Activated T-cell treated with anti-CD3 and anti-CD28 coated beads for 4 hours (primary cell): ENCODE data around the gene ZBTB7C.

Source experiments
- DNase-seq: peaks from one replicate; pipeline ENCODE4 v3.0.0-alpha.2; 2020

ZBTB7C gene

DNA sequence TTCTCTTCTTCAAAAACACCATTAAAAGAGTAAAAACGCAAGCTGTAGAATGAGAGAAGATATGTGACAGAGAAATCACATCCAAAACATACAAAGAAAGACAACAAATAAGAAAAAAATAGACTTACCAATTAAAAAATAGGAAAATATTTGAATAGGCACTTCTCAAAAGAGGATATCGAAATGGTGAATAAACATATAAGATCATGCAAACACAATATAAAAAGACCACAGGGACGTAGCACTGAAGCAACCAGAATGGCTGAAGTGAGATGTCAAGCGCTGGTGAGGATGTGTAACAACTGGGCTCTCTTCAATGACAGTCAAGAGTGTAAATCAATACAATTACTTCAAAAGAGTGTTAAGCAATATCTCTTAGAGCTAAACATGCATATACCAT lies 202.3 kb downstream of the ZBTB7C start:
- DNase-seq, result no peak

DNA sequence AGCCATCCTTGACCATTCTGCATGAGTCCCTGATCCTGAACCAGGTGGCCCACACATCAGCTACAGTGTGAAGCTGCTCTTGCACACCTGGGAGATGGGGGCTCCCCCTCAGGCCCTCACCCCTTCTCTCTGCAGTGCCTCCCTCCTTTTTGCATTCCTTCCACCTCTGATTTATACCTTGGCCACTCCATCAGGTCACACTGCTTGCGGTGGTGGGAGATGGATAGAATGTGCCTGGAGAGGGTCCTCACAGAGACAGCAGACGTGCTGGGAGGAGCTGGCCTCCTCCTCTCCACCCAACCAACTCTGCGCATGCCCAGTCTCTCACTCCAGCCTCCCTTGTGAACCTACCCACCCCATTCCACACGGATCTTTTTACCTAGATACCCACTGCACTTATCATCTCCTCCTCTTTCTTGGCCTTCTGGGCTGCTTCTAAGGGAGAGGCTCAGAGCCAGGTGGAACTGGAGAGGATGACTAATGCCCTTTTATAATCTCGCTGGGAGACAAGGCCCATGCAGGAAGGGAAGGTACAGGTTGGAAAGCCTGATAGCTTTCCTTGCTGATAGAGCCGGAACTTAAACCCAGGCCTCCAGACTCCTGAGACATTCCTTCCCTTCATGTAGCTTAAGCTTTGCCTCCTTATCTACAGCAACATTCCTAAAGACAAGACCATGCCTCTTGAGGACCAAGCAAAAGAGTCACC lies 205.1 kb downstream of the ZBTB7C start:
- DNase-seq, result no peak

DNA sequence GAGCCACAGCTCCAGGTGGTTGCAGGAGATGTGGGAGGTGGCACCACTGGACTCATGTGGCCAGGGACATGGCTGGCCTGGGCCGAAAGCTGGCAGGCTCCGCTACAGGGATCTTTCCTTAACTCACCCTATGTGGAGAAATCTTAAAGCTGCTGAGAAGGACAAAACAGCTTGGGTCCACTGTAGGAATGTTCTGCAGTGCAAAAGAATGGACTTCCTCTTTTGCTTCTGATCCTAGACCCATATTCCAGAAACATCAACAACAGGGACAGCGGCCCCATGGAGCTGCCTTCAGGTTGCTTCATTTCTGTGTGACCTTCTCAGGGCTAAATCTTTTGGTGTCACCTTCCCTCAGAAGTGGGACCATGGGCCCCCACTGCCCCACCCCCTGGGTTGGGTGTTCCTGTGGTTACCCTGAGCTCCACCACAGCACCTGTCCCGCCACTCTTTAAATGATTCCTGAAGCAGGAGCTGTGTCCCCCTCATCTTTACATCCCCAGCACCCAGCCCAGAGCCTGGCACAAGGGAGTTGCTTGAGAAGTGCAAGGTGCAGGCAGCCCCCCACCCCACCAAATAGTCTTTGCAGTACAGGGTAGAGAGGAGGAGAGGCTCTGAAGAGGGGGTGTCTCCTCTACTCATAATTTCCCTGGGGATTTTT lies 205.8 kb downstream of the ZBTB7C start:
- no peak for DNase-seq

DNA sequence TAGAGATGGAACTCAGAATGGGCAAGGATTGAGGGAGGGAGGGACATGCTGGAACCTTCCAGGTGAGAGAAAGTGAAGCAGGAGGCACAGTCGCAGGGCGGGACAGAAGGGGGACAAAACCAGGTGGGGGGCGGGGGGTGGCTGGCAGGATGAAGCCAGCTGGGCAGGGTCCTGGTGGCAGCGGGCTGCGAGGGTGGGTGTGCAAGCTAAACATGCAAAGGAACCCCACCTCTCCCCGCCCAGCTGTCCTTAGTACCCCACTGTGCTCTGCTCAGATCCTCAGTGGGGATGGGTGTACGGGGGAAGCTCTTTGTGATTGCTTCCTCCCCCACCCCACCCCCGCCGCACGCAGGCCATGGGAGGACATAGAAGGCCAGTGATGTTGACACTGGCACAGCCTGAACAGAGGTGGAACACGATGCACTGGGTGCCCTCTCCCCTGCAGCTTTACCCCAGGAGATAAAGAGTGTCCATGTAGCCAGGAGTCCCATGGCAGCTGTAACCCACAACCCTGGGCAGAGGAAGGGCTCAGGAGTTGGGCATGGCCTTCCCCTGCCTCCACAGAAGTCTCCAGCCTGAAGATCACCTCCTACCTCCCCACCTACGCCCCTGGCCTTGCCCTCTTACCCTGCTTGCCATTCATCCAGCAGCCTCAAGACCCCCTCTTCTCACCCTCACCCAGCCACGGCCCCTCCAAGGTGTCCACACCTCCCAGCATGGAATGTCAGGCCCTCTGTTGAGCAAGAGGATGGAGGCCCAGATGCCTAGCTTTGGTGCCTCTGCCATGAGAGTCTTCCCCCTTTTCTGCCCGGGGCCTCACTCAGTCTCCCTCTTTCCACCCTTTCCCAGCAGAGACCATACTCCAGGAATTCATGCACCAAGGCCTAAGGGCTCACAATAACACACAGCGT lies 206.6 kb downstream of the ZBTB7C start:
- no peak for DNase-seq

DNA sequence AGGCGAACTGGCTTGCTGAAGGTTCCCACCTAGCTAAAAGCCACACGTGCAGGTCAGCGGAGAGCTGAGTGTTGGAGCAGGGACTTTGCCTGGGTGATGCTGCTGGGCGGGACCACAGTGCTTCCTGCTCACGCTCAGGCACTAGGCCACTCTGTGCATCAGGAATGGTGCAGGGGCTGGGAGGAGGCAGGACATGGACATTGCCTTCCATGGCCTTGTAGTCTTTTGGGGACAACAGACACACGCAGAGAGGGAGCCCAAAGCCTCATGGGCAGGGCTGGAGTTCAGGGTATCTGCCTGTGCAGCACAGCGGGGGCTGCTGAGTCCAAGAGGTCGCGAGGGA lies 207.2 kb downstream of the ZBTB7C start:
- no peak for DNase-seq

DNA sequence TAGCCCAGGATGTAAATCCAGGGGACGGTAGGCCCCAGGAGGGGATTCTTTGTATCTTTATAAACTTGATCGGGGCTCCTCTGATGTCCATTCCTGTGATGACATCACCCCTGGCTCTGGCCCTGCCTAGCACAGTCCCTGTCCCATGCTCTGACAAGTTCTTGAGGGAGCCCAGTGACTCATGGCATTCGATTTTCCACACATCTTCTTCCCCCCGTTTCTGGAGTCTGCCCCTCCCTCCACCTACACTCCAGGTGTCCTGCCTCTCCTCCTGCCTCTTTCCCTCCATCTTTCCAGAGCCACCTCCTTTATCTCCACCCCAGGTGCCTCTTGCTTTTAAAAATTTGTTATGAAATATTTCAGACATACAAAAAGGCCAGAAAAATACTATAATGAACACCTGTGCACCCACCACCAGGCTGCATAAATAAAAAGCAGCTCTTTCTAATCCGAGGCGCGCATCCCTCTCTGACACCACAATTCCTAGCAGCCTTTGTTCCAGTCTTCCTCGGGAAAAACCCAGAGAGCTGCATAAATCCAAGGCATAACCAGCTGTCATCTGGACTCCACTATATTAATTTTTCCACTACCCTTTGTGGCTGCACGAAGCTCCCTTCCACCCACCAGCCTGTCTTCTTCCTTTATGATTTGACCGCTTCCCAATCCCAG lies 207.7 kb downstream of the ZBTB7C start:
- no peak for DNase-seq

DNA sequence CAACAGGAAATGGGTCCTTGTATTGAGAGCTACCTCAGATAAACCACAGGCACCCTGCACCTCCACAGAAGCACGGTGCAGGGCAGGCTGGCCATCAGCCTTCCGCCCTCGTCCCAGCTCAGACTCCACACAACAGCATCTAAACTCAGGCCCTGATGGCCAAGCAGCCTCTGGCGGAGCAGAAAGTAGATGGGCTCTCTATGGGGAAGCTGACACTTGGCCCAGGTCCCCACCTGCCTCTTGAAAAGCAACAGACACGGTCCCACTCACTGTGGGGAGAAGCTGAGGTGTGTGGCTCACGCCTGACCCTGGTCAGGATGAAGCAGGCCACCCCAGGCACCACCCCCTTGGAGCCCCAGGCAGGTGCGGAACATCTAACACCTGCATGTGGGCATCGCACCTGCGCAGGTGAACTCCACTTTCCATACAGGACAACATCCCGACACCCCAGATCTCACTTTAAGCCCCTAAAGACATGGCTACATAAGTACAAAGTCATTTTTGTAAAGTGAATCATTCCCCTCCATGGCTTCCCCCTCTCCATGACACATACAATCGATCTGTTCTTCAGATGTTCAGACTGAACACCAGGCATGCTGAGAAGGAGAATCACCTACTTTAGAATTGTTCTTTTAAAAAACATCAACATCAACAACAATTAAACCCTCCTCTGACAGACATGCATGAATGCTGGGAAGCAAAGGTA lies 208.4 kb downstream of the ZBTB7C start:
- DNase-seq, result no peak

DNA sequence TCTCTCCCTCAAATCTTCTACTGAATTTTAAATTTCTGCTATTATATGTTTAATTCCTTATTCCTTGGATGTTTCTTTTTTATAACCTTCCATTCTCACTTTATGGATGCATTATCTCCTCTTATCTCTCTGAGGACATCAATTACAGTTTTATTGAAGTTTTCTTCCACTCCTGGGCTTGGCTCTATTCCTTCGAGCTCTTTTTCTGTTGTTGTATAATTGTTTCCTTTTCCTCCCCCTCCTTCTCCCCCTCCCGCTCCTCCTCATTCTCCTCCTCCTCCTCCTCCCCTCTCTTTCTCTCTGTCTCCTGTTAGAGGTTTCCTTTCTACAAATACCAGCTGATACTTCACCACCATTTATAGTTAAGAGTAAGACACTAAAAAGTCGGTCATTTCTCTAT lies 209.8 kb downstream of the ZBTB7C start:
- DNase-seq, result no peak

DNA sequence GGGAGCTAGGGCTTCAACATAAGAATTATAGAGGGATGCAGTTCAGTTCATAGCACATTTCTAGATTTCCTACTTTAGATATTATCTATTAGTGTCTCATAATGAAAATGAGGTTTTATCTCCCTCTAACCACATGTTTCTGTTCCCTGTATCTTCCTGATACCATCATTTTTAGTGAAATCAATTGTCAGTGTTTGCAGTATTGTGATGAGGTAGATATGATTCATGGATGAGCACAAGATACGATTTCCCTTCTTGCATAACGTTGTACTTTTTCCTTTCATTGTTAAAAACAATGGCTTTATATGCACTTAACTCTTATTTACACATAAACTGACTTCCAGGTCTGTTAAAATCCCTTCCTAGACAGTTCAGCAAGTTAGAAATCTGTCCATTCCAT lies 211.4 kb downstream of the ZBTB7C start:
- DNase-seq, result no peak

DNA sequence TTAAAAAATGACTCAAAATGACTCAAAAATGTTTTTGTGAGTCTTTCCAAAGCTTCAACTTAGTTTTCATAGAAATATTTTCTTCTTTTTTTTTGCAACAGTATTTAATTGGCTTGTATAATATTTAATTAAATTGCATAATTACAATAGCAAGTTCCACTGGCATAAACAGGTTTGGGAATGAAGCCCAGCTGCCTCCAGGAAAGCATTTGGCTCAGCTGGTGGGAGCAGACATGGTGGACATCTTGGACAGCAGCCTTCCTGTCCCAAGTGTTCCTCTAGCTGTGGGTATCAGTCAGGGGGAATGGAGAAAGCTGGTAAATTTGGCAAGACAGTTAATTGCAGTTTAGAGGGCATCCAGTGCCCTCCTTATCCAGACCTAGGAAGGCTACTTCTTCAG lies 213.4 kb downstream of the ZBTB7C start:
- no peak for DNase-seq

DNA sequence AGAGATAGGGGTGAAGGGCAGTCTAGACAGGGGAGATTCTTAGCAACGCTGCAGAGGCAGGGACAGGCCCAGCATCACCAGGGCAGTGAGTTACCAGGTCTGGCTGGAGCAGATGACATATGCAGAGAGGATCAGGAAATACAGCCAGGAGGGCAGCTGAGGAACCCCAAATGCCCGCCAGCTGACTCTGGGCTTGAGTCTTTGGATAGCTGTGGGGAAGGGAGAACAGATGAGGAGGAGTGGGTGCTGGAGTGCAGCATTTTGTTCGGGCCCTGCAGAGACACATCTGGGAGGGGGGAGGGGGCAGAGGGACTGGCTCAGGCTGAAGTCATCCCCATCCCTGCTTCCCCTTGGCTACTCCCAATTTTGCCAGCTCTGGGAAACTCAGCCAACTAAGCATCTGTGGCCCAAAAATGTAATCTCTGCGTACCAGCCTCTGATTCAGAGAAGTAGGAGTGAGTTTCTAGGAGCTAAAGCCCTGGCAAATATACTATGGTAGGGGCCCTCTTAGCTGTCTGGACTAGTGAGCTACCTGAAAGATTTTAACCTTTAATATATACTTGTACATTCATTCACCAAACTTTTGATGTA lies 214.5 kb downstream of the ZBTB7C start:
- no peak for DNase-seq

DNA sequence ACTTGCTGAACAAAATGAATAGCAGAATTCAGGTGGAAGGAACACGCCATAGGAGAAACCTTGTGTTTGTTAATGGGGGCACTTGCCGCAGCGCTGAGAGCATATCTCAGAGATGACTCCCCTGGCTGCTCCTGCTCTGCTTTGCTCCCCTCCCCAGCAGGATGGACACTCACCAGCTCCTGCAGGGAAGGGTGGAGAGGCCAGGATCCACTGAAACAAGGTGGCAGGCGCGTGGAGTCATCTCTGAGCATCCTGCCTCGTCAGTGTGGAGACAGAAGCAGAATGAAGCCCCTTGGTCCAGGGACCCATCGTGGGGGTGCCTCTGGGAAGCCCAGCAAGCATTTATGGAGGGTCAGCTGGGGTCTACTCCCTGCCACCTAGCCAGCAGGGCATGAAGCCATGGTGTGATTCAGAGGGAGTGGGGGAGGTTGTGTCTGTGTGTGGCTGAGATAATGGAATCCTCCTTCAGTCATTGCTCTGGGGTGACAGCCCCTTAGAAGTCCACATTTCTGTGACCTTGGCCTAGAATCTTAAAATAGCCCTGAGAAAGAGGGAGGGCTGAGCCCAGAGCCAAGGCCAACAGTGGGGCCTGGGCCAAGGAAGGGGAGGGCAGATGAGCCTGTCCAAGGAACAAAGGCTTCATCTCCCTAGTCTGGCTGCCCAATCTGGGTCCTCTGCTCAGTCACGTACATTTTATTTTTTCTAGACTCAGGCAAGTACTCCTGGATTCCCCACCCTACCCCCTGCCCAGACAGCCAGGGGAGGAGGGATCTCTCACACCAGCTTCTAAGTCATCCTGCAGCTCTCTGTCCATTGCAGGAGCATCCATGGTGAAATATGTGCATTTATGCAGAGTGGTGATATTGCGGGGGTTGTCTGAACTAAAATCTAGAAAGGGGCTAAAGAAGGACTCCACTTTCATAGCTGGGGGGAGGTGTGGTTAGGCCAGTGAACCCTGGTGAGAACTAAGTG lies 215.4 kb downstream of the ZBTB7C start:
- no peak for DNase-seq

DNA sequence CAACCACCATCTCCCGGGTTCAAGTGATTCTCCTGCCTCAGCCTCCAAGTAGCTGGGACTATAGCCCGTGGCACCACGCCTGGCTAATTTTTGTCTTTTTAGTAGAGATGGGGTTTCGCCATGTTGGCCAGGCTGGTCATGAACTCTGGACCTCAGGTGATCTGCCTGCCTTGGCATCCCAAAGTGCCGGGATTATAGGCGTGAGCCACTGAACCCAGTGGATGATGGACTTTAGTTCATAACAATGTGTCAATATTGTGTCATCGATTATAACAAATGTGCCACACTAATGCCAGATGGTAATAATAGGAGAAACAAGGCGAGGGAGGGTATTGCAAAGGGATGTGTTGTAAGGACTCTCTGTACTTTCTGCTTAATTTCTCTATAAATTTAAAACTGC lies 216.6 kb downstream of the ZBTB7C start:
- DNase-seq, result no peak

DNA sequence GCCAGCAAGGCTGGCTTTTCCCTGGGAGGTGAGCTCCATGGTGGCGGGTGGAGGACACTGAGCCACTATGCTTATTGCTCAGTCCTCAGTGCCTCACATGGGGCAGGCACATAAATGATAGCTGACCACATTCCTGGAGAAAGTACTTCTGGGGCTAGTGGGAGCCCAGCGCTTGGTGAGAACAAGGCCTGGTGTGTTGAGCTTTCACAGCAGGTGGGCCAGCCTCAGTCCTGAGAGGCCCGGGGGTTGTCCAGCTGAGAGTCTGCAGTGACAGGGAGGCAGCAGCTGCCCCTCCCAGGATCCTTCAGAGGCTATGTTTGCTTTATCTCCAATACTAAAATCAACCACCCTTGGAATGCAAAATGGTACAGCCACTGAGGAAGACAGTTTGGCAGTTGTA lies 217.7 kb downstream of the ZBTB7C start:
- DNase-seq, result no peak

DNA sequence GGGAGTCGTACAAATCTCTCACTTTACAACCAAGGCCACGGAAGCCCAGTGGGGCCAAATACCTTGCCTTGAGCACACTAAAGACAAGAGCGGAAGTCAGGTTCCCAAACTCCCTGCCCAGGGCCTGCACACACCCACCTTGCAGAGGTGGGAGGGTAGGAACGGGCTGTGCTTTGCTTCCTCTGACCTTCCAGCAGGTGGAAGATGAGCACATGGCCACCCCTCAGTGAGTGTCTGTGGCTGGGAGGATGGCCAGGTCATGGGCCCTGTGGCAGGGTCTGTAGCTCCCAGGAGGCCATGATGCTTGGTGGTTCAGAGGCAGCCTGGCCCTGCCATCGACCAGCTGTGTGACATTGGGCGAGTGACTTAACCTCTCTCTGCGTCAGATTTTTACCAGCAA lies 218.2 kb downstream of the ZBTB7C start:
- no peak for DNase-seq

DNA sequence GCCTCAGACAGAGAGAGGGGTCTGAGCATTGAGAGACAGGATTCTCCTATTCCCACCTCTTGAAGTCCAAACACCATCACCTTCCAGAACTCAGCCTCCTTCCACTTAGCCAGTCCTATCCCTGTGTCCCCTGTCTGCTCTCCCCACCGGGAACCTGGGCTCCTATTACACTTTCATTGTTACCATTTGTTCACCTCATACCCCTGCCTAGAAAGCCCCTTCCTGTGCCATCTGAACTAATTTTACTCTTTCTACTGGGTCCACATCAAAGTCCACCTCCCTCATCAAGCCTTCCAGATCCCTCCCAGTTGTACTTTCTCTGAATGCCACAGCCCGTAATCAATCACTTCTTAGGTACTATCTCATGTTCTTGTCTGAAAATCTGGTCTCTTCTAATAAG lies 220.6 kb downstream of the ZBTB7C start:
- no peak for DNase-seq

DNA sequence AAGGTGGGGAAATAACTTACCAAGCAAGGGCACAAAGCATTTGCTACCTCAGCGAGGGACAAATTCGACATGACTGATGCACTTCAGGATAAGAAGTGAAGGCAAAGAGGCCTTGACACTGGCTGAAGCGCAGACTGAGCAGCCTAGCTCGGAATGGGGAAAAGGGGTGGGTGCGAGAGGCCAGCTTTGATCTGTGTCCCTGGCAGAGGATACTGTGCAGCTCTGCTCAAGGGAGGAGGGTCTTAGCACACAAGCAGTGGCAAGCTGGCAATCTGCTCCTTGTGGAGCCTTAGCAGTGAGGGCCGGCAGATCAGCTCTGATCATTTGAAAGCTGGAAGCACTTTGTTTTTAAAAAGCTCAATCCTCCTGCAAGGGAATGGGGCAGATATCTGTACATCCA lies 222.3 kb downstream of the ZBTB7C start:
- DNase-seq, result no peak

DNA sequence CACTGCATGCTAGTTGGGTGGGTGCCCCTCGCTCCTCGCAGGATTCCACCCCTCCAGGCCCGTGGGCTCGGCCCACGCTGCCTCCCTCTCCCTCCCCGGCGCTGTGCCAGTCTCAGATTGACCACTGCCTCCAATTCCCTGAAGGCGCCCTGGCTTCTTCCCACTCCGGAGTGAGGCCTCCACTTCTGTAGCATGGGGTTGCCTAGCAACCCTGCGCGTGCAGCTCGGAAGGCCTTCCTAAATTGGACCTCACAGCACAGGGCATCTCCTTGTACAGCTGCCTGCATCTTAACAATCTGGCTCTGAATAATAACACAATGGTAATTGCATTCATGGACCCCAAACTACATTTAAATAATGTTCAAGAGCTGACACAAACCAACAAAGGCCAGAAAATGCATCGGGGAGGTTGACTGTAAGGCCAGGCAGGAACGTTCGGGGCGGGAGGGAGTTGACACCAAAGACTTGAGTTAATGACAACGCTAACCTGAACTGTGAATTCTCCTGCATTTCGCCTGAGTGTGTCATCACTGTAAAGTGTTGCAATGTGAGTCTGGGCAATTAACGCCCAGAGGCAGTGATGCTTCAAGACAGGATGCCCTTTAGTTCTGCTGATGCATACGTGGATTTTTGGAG lies 222.9 kb downstream of the ZBTB7C start:
- no peak for DNase-seq

DNA sequence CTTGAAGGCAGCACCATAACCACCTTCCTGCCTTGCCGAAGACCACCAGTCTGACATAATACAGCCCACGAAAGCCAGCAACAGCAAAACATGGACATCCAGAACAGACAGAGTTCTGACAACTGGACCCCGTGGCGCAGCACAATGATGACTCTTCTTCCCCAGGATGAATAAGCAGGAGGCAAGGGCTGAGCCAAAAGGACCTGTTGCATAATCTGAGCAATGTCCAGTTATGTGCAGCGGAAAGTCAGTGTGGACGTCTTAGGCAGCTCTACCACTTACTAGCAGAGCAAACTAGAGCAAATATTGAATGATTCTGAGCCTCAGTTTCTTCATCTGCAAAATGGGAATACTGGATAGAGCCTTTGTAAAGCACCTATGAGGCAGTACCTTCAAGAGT lies 225.1 kb downstream of the ZBTB7C start:
- DNase-seq, result no peak

DNA sequence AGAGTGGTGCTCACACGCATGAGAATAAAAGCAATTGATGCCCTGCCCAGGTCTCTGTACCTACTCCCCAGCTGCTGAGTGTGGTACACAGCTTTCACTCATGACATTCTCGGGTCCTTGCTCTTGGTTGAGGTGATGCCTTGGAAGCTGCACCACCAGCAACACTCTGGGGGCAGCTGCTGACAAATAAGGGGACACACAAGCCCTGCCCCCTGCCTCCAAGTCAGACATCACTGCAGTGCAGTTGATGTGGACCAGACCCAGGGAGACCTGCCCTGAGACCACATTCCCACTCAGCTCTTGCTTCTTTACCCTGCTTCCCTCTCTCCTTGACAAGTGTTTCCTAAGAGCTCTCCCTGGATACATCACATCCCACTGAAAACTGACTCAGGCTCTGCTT lies 225.6 kb downstream of the ZBTB7C start:
- no peak for DNase-seq

DNA sequence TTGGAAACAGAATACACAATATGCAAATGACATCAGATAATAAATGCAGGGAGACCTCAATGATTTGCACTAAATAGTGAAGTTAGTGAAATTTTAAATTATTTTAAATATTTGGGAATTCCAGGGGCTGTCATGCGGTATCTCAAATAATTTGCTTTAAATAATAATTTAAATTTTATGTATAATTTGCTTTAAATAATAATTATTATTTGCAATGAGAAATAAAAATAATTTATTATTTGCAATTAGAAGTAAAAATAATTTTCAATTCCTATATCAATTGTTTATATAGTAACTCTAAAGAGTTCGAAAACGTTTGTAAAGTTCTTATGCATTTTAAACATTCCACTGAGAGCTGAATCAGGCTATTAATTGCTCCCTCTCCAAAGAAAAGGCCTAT lies 226.4 kb downstream of the ZBTB7C start:
- no peak for DNase-seq
